Endometrial microvascular endothelial cells (primary cell): ENCODE results near the gene OPN1MW2. TPM values are rescaled to one million over a fixed set of nuclear protein-coding genes. Genes with fewer than 3 reads are reported as not detected.
"Not testable (repeated sequence)": the region's sequence is repeated elsewhere in the genome, so short reads cannot be mapped to it uniquely, and the experiment has no call there.

Experiments used
- in situ Hi-C: cut with HindIII; loops from 2 replicates; pipeline ENCODE4 v1.10.0; 2017; ENCODE audit warnings: low sequenced_read_pairs, low pct_unique_long_range_greater_than_20kb; ENCODE audit errors: inconsistent ontology term
- total RNA-seq: library from RNA; depleted of rRNA; stranded (reverse); fragments of >200 nt; gene quantifications from one replicate; pipeline ENCODE4 v1.2.3, GENCODE V29; 2015; ENCODE audit errors: inconsistent ontology term

OPN1MW2 gene
- not detected for total RNA-seq

DNA sequence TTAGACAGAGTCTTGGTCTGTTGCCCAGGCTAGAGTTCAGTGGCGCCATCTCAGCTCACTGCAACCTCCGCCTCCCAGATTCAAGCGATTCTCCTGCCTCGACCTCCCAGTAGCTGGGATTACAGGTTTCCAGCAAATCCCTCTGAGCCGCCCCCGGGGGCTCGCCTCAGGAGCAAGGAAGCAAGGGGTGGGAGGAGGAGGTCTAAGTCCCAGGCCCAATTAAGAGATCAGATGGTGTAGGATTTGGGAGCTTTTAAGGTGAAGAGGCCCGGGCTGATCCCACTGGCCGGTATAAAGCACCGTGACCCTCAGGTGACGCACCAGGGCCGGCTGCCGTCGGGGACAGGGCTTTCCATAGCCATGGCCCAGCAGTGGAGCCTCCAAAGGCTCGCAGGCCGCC is at the start of gene OPN1MW2:
OPN1MW2 (plus strand) TSS at position 301 of the 400 bp plus-strand sequence; CDS start at position 361, 60 bp downstream.
- in situ Hi-C loops: not testable (repeated sequence)

DNA sequence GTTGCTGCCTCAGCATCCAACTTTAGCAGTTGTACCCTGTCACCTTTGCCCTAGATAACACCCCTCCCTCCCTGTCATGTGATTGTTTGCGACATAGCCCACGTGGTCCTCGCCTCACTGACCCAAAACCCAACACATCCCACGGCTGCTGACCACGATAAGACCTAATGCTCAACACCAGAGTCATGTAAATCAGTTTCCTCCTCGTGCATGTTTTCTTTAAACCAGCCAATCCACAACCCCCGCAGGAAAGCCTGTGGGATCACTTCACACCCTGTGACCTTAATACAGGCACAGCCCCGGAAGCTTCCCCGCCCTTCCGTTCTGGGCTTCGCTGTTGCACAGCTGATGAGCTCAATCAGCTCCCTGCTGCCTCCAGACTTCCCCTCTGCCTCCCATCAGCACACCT is 47.0 kb upstream of the OPN1MW2 start:
- in situ Hi-C loops: not testable (repeated sequence)

DNA sequence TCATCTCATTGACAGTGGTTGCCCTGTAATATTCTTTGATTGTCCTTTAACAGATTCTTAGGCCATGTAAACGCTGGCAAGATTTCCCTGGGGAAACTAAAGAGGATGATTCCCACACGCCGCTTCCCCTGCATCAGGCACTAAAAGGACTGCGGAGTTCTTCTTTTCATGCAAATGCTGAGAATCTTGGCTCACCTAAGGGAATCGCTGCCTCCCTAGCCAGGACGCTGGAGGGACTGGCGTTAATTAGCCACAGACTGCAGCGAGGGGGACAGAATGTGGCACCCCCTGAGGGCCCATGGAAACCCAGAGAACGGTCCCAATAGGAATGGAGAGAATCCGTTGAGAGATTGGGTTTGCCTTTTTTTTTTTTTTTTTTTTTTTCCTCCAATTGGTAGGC is 45.2 kb upstream of the OPN1MW2 start:
- in situ Hi-C loops: not testable (repeated sequence)

DNA sequence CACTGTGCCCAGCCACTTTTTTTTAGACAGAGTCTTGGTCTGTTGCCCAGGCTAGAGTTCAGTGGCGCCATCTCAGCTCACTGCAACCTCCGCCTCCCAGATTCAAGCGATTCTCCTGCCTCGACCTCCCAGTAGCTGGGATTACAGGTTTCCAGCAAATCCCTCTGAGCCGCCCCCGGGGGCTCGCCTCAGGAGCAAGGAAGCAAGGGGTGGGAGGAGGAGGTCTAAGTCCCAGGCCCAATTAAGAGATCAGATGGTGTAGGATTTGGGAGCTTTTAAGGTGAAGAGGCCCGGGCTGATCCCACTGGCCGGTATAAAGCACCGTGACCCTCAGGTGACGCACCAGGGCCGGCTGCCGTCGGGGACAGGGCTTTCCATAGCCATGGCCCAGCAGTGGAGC is 37.3 kb upstream of the OPN1MW2 start, which contains the start of gene OPN1MW:
OPN1MW (plus strand) TSS at position 301 of the 400 bp plus-strand sequence; CDS start at position 383, 82 bp downstream.
- in situ Hi-C loops: not testable (repeated sequence)

DNA sequence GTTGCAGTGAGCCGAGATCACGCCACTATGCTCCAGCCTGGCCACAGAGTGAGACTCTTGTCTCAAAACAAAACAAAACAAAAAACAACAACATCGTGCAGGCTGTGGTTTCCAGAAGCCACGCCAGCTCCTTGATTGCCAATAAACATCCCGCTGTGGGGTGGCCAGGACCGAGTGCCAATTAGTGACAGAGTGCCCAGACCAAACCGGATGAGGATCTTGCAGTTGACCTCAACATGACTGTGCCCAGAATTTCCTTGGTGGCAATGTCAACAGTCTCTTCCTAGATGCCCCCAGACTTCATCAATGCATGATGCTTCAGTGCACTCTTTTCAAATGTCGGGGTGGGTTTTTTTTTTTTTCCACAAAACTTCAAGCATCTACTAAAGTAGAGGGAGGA is 35.8 kb upstream of the OPN1MW2 start:
- in situ Hi-C loops: not testable (repeated sequence)

DNA sequence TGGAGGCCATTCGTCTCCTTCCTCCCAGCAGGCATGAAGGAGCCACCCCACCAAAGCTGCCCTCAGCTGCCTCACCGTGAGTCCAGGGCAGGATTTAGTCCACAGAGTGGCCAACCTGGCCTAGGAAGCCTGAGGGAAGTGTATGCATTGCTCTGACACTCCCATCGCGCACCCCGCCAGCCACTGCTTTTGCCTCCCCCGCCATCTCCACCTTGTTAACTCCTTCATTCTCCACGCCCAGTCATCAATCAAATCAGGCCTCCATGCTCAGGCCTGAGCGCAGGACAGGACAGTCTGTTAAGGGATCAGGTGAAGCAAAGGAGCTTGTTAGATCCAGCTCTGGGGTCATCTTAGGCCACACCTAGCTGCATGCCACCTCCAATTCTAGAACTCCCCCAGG is 26.7 kb upstream of the OPN1MW2 start:
- in situ Hi-C loops: not testable (repeated sequence)

- in situ Hi-C loops: not testable (repeated sequence)
Measured at GRCh38 chrX:154194316-154194715, 25.2 kb upstream of the OPN1MW2 start.

DNA sequence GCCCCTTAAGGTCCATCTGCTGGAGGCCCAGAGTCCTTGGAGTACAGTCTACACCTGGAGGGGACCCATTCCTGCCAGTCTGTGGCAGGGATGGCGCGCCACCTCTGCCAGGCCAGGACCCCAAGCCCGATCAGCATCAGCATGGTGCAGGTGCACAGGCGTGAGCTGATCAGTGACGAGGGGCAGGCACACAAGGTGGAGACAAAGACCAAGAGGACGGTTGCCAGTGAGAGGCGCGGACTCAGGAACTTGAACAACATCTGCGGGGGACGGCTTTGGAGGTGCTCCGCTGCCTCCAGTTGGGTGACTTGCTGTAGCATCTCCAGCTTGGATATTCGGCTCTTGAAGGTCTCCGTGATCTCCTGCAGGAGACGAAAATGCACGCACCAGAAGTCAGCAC is 23.1 kb upstream of the OPN1MW2 start:
- in situ Hi-C loops: not testable (repeated sequence)

DNA sequence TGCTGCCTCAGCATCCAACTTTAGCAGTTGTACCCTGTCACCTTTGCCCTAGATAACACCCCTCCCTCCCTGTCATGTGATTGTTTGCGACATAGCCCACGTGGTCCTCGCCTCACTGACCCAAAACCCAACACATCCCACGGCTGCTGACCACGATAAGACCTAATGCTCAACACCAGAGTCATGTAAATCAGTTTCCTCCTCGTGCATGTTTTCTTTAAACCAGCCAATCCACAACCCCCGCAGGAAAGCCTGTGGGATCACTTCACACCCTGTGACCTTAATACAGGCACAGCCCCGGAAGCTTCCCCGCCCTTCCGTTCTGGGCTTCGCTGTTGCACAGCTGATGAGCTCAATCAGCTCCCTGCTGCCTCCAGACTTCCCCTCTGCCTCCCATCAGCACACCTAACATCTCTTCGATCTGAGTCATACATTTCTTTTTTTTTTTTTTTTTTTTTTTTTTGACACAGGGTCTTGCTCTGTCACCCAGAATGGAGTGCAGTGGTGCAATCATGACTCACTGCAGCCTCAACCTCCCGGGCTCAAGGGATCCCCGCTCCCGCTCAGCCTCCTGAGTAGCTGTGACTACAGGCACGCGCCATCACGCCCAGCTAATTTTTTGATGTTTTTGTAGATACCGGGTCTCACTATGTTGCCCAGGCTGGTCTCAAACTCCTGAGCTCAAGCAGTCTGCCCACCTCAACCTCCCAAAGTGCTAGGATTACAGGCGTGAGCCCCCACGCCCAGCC is 9.7 kb upstream of the OPN1MW2 start:
- in situ Hi-C loops: not testable (repeated sequence)

- in situ Hi-C loops: not testable (repeated sequence)
Measured at GRCh38 chrX:154211057-154211456, 8.5 kb upstream of the OPN1MW2 start.

DNA sequence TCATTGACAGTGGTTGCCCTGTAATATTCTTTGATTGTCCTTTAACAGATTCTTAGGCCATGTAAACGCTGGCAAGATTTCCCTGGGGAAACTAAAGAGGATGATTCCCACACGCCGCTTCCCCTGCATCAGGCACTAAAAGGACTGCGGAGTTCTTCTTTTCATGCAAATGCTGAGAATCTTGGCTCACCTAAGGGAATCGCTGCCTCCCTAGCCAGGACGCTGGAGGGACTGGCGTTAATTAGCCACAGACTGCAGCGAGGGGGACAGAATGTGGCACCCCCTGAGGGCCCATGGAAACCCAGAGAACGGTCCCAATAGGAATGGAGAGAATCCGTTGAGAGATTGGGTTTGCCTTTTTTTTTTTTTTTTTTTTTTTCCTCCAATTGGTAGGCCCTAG is 8.1 kb upstream of the OPN1MW2 start:
- in situ Hi-C loops: not testable (repeated sequence)

DNA sequence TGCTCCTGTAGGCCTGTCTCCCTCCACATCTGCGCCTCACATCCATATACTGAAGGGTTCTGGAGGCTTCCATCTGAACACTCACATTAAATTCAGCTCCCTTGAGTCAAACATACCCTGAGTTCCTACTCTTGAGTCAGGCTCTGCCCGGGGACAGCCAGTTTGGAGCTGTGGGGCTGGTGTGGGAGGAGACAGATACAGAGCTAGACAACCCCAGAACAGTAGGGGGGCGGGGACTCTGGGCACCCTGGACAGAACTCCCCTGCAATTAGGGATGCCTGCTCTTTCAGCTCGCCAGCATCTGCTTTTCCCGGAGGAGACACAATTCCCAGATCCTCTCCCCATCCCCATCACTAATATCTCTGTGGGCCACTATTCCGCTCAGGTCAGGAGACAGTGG is 5.7 kb downstream of the OPN1MW2 start:
- in situ Hi-C loops: not testable (repeated sequence)

GRCh38 chrX:154226706-154227105 is 7.2 kb downstream of the OPN1MW2 start:
- in situ Hi-C loops: not testable (repeated sequence)

DNA sequence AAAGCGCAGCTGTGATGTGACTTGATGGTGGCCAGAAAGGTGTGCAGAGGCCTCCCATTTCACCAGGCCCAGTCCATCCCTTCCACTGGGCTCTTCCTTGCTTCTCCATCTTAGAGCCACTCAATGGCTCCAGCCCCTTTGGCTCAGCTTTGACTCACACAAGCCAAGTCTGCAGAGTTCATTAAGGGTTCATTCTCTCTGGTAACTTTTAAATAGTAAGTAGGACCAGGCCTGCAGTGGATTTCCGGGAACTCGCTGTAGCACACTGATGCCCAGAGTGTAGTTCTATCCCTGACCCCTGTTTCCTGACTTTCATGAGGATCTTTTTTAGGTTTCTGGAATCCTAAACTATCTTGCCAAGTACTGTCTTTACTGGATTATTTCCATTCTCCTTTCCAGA is 11.9 kb downstream of the OPN1MW2 start:
- in situ Hi-C loops: not testable (repeated sequence)

- in situ Hi-C loops: not testable (repeated sequence)
Measured at GRCh38 chrX:154233620-154234019, 14.1 kb downstream of the OPN1MW2 start.

GRCh38 chrX:154238939-154239559 is 19.5 kb downstream of the OPN1MW2 start:
- in situ Hi-C loops: not testable (repeated sequence)

- in situ Hi-C loops: not testable (repeated sequence)
Measured at GRCh38 chrX:154239982-154240503, 20.5 kb downstream of the OPN1MW2 start.

DNA sequence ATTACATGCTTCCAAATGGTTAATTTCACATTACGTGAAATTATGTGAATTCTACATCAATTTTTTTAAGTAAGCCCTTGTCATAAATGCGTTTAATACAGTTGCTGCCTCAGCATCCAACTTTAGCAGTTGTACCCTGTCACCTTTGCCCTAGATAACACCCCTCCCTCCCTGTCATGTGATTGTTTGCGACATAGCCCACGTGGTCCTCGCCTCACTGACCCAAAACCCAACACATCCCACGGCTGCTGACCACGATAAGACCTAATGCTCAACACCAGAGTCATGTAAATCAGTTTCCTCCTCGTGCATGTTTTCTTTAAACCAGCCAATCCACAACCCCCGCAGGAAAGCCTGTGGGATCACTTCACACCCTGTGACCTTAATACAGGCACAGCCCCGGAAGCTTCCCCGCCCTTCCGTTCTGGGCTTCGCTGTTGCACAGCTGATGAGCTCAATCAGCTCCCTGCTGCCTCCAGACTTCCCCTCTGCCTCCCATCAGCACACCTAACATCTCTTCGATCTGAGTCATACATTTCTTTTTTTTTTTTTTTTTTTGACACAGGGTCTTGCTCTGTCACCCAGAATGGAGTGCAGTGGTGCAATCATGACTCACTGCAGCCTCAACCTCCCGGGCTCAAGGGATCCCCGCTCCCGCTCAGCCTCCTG is 28.0 kb downstream of the OPN1MW2 start:
- in situ Hi-C loops: not testable (repeated sequence)

DNA sequence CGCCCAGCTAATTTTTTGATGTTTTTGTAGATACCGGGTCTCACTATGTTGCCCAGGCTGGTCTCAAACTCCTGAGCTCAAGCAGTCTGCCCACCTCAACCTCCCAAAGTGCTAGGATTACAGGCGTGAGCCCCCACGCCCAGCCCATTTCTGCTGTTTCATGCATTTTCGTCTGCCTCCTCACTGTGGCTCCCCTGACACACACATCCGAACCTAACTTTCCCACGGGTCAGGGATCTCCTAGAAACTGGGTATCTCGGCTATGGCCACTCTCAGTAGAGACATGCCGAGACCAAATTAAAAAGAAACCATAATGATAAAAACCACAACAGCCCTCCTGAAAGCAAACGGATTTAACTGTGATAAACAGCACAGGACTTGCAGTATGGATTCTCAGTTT is 28.5 kb downstream of the OPN1MW2 start:
- in situ Hi-C loops: not testable (repeated sequence)
